ENCODE data around the gene DGKD.

- TF ChIP-seq CTCF (IDR thresholded peaks at IDR 0.05) (no peak), POLR2A (IDR thresholded peaks at IDR 0.05) (no peak), POLR2AphosphoS5 (IDR thresholded peaks at IDR 0.05) (no peak)
These were observed 30.4 kb upstream of the DGKD start for GRCh38 chr2:233323851-233324250.

Data from prostate gland (tissue), 2 donors.